Measurements from ENCODE around the gene EAPP. TPM values are rescaled to one million over a fixed set of nuclear protein-coding genes. Genes with fewer than 3 reads are reported as not detected.
A peak's percentile ranks its signal among the peaks of the same experiment; 100 is the strongest.

EAPP gene
- total and polyA plus RNA-seq, 2 of the 13 experiments (the other 11 are each of a cell fraction or from before 2014, with no cell fraction given): 68.7 to 110 TPM

- POLR2A ChIA-PET: interaction anchor here (0.5 to 1.5 kb wide), 6 partner anchors 14 to 491 kb away, joined by 3 to 13 read pairs (median 3); partner anchors contain the start of gene FAM177A1
- BruUV-seq (replicated peaks): TSS peak; percentile 83
- peak overlapping the region; percentile 0 to 47 (median 20); a peak in 4 of 6 replicates for H3K4me3 ChIP-seq (replicated peaks in 1 of 3; ENCODE audit: insufficient read depth in 1 of 3, low read depth in 2 of 3, low read length in 3 of 3)
- no peak overlapping the region for H2AFZ ChIP-seq (ENCODE audit: low read length)
- DNase-seq (ENCODE audit: low spot score) (no peak), ATAC-seq (no peak), FAIRE-seq (no peak)
- CTCF ChIA-PET (ENCODE audit: low intra/inter-chr PET ratio, low total read pairs): no interaction called here
- peak overlapping the region; percentile 37 for H3K27ac ChIP-seq (ENCODE audit: extremely low read length, insufficient read depth, low read length)
- no peaks in the 10 kb centered on the region for H3K27me3 ChIP-seq (ENCODE audit: control insufficient read depth in 1 of 2, insufficient read depth in 2 of 2, low read length in 2 of 2)
- in situ Hi-C loops (cut with HindIII; ENCODE audit: extremely low pct_ligation_motif_present, low pct_unique_long_range_greater_than_20kb) (no loop called here), intact Hi-C loops (cut with micrococcal nuclease; ENCODE audit: unreplicated experiment) (no loop called here)
- WGBS (ENCODE audit: low lambda C conversion rate): 49% methylated on average over 9 of the region's 9 CpGs
- no peaks in the 10 kb centered on the region for H3K9me3 ChIP-seq (ENCODE audit: low read length)
- no peaks in the 10 kb centered on the region for H3K79me2 ChIP-seq (ENCODE audit: insufficient read depth, low read length)
- H3K4me2 ChIP-seq (ENCODE audit: low read depth, low read length): peak overlapping the region; percentile 66
- peaks cover 14% of the 10 kb centered on the region for H3K4me1 ChIP-seq (ENCODE audit: insufficient read depth, low read length)
- peak overlapping the region; percentile 49 for H3K9ac ChIP-seq (ENCODE audit: insufficient read depth, low read depth, low read length)
- no peaks in the 10 kb centered on the region for H3K36me3 ChIP-seq (replicated peaks in 1 of 2; ENCODE audit: control insufficient read depth in 1 of 2, insufficient read depth in 2 of 2, low read length in 2 of 2)
- H4K20me1 ChIP-seq (ENCODE audit: insufficient read depth, low read length): no peaks in the 10 kb centered on the region
- TF ChIP-seq RXRB (CRISPR knock-in tag; IDR thresholded peaks at IDR 0.05; ENCODE audit: borderline replicate concordance) (0 out of 2 replicates have a peak, but pooled peaks have one; percentile 18), ZNF121 (CRISPR knock-in tag; IDR thresholded peaks at IDR 0.05) (0 out of 2 replicates have a peak, but pooled peaks have one; percentile 14), ZNF407 (CRISPR knock-in tag; IDR thresholded peaks at IDR 0.05; ENCODE audit: not compliant biosample characterization) (no peak), DR1 (CRISPR knock-in tag; IDR thresholded peaks at IDR 0.05) (no peak), ZNF772 (CRISPR knock-in tag; IDR thresholded peaks at IDR 0.05) (no peak), PAF1 (CRISPR knock-in tag; IDR thresholded peaks at IDR 0.05) (no peak), NKX3-1 (CRISPR knock-in tag; IDR thresholded peaks at IDR 0.05) (no peak), MIXL1 (CRISPR knock-in tag; IDR thresholded peaks at IDR 0.05) (no peak), ZNF142 (CRISPR knock-in tag; IDR thresholded peaks at IDR 0.05) (peak; percentile 60; the same call in 1 of the 2 replicates), ZFP36 (IDR thresholded peaks at IDR 0.05; ENCODE audit: borderline replicate concordance, low read depth, low read length, partially characterized antibody) (no peak)
Measured at GRCh38 chr14:34554540-34555250, 15.2 kb upstream of the EAPP start.
